RPMI8226 (cell line): ENCODE data around the gene FHIT.

Experiments used
- DNase-seq: peaks from one replicate; pipeline ENCODE4 v3.0.0-alpha.2; 2015

The FHIT gene

GRCh38 chr3:60065227-60065868, 1185.9 kb downstream of the FHIT start:
- no peak for DNase-seq

- no peak for DNase-seq
Measured at GRCh38 chr3:60064210-60065178, 1186.8 kb downstream of the FHIT start.

- no peak for DNase-seq
Measured at GRCh38 chr3:60056404-60056803, 1194.8 kb downstream of the FHIT start.

GRCh38 chr3:60055765-60056164, 1195.5 kb downstream of the FHIT start:
- DNase-seq = no peak

- no peak for DNase-seq
Measured at GRCh38 chr3:60053526-60054265, 1197.6 kb downstream of the FHIT start.

- no peak for DNase-seq
Measured at GRCh38 chr3:60048447-60048848, 1202.8 kb downstream of the FHIT start.

- no peak for DNase-seq
Measured at GRCh38 chr3:60047426-60048200, 1203.6 kb downstream of the FHIT start.

GRCh38 chr3:60046210-60046609, 1205.0 kb downstream of the FHIT start:
- no peak for DNase-seq

- no peak for DNase-seq
Measured at GRCh38 chr3:60045686-60046085, 1205.6 kb downstream of the FHIT start.

GRCh38 chr3:60036803-60037202, 1214.4 kb downstream of the FHIT start:
- no peak for DNase-seq

GRCh38 chr3:60033901-60034453, 1217.3 kb downstream of the FHIT start:
- no peak for DNase-seq

GRCh38 chr3:60030982-60031381, 1220.3 kb downstream of the FHIT start:
- no peak for DNase-seq

GRCh38 chr3:60028233-60028632, 1223.0 kb downstream of the FHIT start:
- no peak for DNase-seq

GRCh38 chr3:60027335-60027734, 1223.9 kb downstream of the FHIT start:
- no peak for DNase-seq

- DNase-seq = no peak
Measured at GRCh38 chr3:60025096-60026050, 1225.9 kb downstream of the FHIT start.

GRCh38 chr3:60024400-60024799, 1226.9 kb downstream of the FHIT start:
- no peak for DNase-seq

- no peak for DNase-seq
Measured at GRCh38 chr3:60023189-60023588, 1228.1 kb downstream of the FHIT start.

GRCh38 chr3:60017631-60018030, 1233.6 kb downstream of the FHIT start:
- peak; percentile 43 for DNase-seq

- DNase-seq = no peak
Measured at GRCh38 chr3:60015032-60015705, 1236.1 kb downstream of the FHIT start.

- DNase-seq = no peak
Measured at GRCh38 chr3:60013241-60013640, 1238.0 kb downstream of the FHIT start.

- DNase-seq = no peak
Measured at GRCh38 chr3:60011218-60011617, 1240.0 kb downstream of the FHIT start.
